ENCODE results near the gene ERMARD.

Gene ERMARD

DNA sequence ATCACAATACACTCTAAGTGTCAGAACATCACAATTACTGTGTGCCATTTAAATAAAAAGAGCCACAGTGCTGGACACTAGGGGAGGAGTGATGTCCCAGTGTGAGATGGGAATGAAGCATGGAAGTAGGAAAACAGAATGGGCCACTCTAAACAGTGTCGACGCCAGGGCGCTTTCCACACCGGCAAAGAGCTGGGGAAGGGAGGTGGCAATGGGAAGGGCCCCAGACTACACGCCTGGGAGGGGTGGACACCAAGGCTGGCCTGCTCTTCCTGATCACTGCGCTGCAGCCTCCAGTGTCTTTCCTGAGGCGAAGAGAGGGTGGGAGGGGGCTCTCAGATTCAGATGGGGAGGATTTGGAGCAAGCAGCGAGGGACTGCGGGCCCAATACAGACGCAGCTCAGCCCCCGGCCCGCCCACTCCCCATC lies 75.9 kb downstream of the ERMARD start:
- H3K4me3 ChIP-seq (ENCODE audit: low read depth, low read length), result no peak overlapping the region
- TF ChIP-seq, protein P1, sequence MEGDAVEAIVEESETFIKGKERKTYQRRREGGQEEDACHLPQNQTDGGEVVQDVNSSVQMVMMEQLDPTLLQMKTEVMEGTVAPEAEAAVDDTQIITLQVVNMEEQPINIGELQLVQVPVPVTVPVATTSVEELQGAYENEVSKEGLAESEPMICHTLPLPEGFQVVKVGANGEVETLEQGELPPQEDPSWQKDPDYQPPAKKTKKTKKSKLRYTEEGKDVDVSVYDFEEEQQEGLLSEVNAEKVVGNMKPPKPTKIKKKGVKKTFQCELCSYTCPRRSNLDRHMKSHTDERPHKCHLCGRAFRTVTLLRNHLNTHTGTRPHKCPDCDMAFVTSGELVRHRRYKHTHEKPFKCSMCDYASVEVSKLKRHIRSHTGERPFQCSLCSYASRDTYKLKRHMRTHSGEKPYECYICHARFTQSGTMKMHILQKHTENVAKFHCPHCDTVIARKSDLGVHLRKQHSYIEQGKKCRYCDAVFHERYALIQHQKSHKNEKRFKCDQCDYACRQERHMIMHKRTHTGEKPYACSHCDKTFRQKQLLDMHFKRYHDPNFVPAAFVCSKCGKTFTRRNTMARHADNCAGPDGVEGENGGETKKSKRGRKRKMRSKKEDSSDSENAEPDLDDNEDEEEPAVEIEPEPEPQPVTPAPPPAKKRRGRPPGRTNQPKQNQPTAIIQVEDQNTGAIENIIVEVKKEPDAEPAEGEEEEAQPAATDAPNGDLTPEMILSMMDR (IDR thresholded peaks at IDR 0.05; ENCODE audit: insufficient read depth, low read depth, low read length, missing control alignments), result no peak
- DNase-seq (ENCODE audit: low read depth), result no peak

DNA sequence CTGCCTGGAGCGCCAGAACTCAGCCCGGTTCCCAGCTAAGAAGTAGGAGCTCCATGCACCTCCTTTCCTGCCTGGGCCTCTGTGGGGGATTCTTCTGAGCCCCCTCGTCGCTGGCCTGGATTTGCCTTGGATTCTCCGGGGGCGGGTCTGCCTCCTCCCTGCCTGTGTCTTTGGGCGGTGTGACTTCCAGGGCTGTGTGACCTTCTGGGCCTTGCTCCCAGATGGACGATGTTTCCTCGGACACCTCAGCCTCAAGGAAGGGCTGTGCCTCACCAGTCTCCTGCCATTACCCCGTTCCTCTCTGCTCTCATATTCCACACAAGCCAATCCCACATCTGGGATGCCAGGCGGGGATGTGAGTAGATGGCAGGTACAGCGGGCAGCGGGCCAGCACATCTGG lies 76.8 kb downstream of the ERMARD start:
- TF ChIP-seq, protein P1 (IDR thresholded peaks at IDR 0.05; ENCODE audit: insufficient read depth, low read depth, low read length, missing control alignments), result no peak
- no peak for DNase-seq (ENCODE audit: low read depth)
- no peak overlapping the region for H3K4me3 ChIP-seq (ENCODE audit: low read depth, low read length)

DNA sequence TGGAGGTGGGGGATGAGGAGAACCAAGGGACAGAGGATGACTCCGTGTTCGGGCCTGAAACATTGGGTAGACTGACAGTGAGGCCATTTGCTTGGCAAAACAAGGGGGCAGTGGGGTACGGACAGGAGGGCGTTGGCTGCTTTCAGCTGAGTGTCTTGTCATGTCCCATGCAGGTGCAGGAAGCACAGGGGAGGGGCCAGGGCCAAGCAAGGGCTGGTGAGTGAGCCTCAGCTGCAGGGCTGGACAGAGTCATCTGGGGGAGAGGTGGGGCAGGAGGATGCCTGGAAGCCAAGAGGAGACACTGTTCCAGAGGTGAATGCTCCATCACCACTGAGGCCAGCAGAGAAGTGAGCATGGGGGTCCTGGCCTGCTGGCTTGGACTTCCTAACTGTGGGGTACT lies 78.4 kb downstream of the ERMARD start:
- TF ChIP-seq, protein P1 (IDR thresholded peaks at IDR 0.05; ENCODE audit: insufficient read depth, low read depth, low read length, missing control alignments), result no peak
- no peak overlapping the region for H3K4me3 ChIP-seq (ENCODE audit: low read depth, low read length)
- no peak for DNase-seq (ENCODE audit: low read depth)

DNA sequence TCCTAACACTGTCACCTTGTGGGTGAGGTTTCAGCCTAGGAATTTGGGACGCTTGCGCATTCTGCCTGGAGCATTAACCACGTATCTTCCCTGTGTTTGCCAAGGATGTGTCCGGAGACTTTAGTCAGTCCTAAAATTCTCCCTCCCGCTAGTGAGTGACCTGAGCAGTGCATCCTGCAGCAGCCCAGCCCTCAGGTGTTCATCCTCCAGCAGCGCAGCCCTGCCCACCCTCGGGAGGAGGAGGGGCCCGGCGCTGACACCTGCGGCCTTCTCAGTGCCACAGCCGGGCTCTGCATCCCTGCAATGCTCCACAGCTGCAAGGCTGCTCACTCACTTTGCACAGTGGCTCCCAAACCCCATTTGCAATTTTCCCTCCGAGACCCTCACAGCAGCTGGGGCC lies 79.5 kb downstream of the ERMARD start:
- no peak overlapping the region for H3K4me3 ChIP-seq (ENCODE audit: low read depth, low read length)
- TF ChIP-seq, protein P1 (IDR thresholded peaks at IDR 0.05; ENCODE audit: insufficient read depth, low read depth, low read length, missing control alignments), result no peak
- no peak for DNase-seq (ENCODE audit: low read depth)
